Colon (tissue), 2 donors: ENCODE data around the gene LAPTM5.

Experiments
- FAIRE-seq: peaks from 2 replicates; lab custom pipeline; 2012; peaks lifted over from hg19 to GRCh38; lab: Jason Lieb, UNC
- donor health status: control.
- donor health status: control.

LAPTM5 gene

DNA sequence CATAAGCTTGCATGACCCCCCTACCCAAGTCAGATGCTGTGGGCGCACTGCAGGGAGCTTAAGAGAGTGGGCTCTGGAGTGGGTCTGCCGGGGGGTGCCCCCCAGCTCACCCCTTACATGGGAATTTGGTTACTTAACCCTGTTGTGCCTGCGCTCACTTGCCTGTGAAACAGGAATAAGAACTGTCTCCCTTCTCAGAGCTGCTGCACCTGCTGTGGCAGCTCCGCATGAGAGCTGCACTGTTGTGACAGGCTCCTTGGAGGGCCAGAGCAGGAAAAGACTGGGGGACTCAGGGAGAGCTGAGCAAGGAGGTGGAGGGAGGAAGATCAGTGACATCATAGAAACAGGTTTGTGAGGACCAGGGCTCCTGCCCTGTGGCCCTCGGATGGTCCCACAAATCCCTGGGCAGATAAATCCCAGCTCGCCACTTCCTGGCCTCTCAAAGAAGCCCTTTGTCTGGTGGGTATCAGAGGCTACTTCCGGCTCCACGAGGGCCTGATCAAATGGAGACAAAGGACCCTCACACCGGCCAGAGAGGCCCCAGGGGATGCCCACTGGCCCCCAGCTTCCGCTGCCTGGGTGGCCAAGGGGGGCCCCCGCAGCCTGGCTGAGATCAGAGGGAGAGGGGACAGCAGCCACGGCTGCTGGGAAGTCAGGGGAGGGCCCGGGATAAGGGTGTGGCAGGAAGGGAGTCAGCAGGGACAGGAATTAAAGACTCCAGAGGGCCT is 28.9 kb upstream of the LAPTM5 start:
- no peak for FAIRE-seq

GRCh38 chr1:30785714-30786113 is 28.1 kb upstream of the LAPTM5 start:
- FAIRE-seq = no peak

DNA sequence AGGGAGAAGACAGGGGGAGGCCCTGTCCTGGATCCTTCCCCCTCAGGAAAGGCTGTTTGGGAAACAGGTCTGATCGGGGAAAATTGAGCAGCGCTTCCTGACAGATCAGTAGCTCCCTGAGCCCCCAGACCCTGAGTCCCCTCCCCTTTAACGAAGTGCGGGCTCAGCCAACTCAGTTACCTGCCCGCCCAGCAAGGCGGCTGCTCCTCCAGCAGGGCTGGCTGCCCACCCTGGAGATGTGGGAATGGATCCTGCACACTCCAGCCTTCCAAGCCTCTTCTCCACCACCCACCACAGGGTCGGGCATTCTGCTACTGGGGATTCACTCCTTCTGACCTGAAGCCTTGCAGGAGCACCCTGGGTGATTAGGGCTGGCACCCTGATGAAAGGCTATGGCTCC is 27.6 kb upstream of the LAPTM5 start:
- no peak for FAIRE-seq

- FAIRE-seq = no peak
Measured at GRCh38 chr1:30783256-30783915, 25.8 kb upstream of the LAPTM5 start.

DNA sequence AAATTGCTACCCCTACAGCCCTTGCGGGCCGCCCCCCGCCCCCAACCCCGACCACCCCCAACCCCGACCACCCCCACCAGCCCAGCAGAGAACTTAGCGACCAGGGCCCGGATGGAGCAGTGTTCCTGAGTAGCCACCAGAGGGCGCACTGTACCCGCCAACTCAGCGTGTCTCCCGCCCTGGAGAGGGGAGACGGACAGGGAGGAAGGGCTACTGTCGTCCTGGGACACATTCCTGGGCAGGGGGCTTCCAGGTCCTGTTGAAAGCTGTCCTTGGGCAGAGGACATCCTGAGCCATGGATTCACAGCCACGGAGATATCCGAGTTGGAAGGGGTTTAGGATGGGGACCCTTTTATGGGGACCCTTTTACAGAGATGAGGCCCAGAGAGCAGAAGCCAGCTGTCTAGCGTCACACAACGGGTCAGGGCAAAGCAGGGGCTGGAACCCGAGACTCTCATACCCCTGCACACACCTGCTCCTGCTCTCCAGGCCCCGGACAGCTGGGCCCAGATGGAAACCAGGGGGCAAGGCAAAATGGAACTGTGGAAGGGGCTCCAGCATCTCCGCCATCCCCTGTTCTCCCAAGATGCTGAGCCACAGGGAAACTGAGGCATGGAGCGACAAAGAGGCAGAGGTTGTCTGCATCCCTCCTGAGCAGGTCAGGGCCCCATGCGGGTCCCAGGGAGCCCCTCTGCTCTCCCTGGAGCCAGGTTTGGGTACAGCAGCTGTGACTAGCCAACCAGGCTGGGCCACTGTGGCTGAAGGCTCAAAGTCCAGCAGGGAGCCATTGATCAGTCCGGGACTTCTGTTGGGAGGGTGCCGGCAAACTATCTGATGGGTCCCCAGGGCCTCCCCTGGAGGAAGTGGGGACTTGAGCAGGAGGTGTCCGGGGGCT is 25.0 kb upstream of the LAPTM5 start:
- FAIRE-seq = no peak

DNA sequence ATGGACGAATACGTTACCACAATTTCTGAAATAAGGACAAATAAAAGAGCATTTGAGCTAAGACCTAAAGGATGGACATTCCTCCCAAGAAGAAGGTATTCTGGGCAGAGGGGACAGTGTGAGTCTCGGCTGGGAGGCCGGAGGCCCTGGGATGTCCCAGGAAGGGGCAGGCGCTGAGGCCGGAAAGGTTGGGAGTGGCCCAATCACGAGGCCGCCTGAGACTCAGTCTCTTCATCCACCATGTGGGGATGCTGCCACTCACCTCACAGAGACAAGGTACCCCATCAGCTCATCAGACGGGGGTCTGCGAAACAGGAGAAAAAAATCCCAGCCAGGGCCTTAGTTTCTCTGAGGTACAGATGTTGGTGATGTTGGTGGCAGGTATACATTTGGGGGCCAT is 24.3 kb upstream of the LAPTM5 start:
- FAIRE-seq = no peak

GRCh38 chr1:30780409-30780808 is 22.8 kb upstream of the LAPTM5 start:
- FAIRE-seq = no peak

GRCh38 chr1:30779294-30780071 is 21.9 kb upstream of the LAPTM5 start:
- FAIRE-seq = no peak

DNA sequence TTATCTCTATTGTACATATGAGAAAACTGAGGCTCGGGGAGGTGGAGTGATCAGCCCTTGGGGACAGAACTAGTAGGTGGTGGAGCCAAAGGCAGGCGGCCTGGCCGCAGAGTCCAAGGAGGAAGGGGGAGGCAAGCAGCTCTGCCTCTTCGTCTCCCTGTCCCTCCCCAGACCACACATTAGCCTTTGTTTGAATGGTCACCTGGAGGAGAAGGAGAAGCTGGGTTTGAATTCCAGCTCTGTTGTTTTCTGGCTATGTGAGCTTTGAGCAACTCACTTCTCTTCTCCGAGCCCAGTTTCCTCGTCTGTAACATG is 21.4 kb upstream of the LAPTM5 start:
- no peak for FAIRE-seq

- no peak for FAIRE-seq
Measured at GRCh38 chr1:30778154-30778978, 20.8 kb upstream of the LAPTM5 start.

GRCh38 chr1:30777904-30778153 is 20.3 kb upstream of the LAPTM5 start:
- FAIRE-seq = no peak

GRCh38 chr1:30777060-30777903 is 19.7 kb upstream of the LAPTM5 start:
- FAIRE-seq = no peak

DNA sequence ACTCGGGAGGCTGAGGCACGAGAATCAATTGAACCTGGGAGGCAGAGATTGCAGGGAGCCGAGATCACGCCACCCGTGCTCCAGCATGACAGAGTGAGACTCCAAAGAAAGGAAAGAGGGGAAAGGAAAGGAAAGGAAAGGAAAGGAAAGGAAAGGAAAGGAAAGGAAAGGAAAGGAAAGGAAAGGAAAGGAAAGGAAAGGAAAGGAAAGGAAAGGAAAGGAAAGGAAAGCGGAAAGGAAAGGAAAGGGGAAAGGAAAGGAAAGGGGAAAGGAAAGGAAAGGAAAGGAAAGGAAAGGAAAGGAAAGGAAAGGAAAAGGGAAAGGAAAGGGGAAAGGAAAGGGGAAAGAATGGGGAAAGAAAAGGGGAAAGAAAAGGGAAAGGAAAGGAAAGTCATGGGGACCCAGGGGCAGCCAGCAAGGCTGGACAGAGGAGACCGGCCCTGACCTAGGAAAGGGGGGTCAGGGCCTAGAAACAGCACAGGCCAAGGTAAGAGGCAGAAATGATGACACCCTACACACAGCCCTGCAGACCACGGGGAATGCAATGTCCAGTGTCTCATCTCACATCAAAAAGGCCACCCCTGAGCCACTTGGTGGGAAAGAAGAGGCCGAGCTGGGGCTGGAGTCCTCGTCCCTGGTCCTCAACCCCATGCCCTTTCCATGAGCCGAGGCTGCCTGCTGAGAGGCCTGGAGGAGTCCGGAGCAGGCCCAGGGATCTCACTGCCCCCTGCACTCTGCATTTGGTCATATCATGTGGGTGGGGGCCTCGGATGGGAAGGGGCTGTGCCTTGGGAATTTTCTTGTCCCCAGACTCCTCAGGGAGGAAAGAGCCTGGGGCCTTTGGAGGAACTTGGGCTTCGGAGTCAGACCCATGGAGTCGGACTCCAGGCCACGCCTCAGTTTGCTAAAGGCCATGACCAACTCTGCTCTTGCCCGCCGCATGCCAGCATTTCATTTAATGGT is 18.8 kb upstream of the LAPTM5 start:
- no peak for FAIRE-seq

GRCh38 chr1:30775433-30775975 is 17.9 kb upstream of the LAPTM5 start:
- FAIRE-seq = no peak

DNA sequence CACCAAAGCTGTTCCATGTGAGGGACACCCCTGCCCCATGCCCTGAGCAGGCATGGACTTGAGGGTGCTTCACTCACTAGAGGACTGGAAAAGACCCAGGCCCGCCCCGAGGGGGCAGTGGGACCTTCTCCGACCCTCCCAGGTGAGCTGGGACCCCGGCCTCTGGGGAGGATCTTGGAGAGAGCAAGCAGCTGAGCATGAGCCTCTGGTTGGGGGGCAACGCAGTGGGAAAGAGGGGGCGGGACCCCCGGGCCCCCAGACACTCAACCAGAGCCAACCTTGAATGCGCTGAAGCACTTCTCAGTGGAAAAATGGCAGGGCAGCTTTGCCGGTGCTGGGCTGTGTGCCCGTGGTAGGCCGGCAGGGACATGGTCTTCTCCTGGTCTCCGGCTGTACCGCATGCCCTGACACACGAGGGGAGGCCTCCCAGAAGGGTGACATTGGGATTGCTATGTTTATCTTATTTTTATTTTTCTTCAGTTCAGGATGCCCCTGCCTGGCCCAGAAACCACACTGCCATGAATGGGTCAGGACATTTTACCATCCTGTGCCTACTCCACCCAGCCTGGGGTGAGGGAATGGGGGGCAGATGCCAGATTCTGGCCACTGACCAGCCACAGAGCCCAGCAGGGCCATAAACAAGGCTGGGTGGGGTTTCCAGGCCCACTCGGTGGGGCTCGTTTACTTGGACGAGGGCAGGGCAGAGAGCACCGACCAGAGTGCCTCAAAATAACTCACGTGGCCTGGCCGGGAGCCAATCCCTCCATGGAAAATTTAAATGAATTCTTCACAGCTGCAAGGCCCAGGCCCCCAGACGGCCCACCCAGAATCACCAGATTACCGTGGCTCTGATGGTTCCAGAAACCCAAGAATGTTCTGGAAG is 17.2 kb upstream of the LAPTM5 start:
- FAIRE-seq = no peak

DNA sequence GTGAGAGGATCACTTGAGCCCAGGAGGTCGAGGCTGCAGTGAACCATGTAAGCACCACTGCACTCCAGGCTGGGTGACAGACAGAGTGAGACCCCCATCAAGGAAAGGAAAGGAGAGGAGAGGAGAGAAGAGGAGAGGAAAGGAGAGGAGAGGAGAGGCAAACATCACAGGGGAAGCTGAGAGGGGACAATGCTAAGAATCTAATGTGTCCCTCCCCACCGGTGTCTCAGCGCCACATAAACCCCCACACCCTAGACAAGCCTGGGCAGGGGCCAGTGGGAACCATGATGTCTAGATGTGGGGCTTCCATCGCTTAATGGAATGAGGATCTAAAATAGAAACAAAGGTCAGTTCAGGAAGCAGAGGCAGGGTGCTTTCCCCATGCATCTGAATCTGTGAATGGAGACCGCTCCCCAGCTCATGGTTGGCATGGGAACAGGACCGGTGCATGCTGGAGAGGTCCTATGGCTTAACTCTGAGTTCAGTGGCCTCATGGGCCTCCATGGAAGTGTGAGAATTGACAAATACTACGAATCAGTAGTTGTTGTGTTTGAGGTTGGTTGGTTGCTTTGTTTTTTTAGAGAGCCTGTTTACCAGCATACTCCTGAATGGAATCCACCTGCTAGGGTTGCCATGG is 16.3 kb upstream of the LAPTM5 start:
- no peak for FAIRE-seq

DNA sequence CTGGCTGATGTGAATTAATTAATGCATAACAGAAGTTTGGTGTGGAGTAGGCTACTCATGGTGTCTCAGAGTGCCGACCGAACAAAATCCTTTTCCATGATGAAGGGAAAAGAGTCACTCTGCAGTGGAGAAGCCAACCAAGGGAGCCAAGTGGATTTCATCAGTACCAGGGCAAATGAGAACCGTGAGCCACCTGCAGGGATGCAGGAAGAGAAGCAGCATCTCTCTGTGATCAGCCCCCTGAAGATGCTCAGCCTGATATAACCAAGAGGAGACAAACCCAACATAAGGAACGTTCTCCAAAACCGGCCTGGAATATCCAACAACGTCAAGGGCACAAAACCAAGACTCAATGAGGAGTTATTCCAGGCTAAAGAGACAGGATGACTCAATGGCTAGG is 13.4 kb upstream of the LAPTM5 start:
- FAIRE-seq = no peak

DNA sequence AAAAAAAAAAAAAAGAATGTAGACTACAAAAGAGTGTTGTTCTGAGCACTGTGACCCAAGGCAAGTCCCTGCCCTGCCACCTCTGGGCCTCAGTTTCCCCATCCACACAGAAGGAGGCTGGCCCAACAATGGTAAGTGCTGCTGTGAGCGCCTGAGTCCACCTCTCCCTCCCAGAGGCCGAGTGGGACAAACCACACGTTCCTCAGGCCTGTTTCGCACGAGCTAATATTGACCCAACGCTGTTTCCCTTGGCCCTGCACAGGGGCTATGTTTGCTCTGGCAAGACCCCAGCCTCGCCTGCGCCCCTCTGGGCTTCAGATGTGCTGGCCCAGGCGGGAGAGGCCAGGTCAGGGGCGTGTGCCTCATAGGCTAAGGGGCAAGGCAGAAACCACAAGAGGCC is 12.6 kb upstream of the LAPTM5 start:
- FAIRE-seq = no peak
